K562 (cell line): ENCODE data around the gene ASB7. TPM values are rescaled to one million over a fixed set of nuclear protein-coding genes. Genes with fewer than 3 reads are reported as not detected.
A peak's percentile ranks its signal among the peaks of the same experiment; 100 is the strongest.

Source experiments
- BRF1 ChIP-seq: IDR thresholded peaks from 3 replicates; pipeline ENCODE4 v1.6.1; 2011; ENCODE audit warnings: borderline replicate concordance, mild to moderate bottlenecking; ENCODE audit not compliant: insufficient read length; ENCODE audit errors: extremely low read depth
- CBFB ChIP-seq: sonication (generic); formaldehyde crosslinking; IDR thresholded peaks from 2 replicates; pipeline ENCODE4 v1.4.0; 2020; ENCODE audit warnings: mild to moderate bottlenecking, missing genetic modification reagents
- CBX3 ChIP-seq, 2 experiments: IDR thresholded peaks; 1 replicate in 1 of 2; 2 replicates in 1 of 2; pipeline ENCODE4 v1.6.1; 2012; ENCODE audit warnings: inconsistent platforms in 2 of 2, low read length in 2 of 2, borderline replicate concordance in 1 of 2, control low read depth in 1 of 2
- FOXK2 ChIP-seq, 2 experiments: fragments of 450-650 bp; IDR thresholded peaks in 1 of 2; conservative IDR thresholded peaks in 1 of 2; 2 replicates each; pipeline ENCODE4 v1.6.1; 2016; ENCODE audit warnings: low read depth in 2 of 2, mild to moderate bottlenecking in 1 of 2
- HCFC1 ChIP-seq: IDR thresholded peaks from 2 replicates; pipeline ENCODE4 v1.6.1; 2012; ENCODE audit warnings: low read depth, low read length, improper control_type of control experiment
- HDAC6 ChIP-seq: IDR thresholded peaks from 2 replicates; pipeline ENCODE4 v1.6.1; 2012; ENCODE audit warnings: low read depth, mild to moderate bottlenecking, control low read depth, inconsistent platforms, low read length, moderate library complexity
- HNRNPL ChIP-seq: fragments of 200-400 bp; formaldehyde crosslinking; IDR thresholded peaks from 2 replicates; pipeline ENCODE4 v1.6.1; 2017; ENCODE audit warnings: low read depth, mild to moderate bottlenecking, low read length
- JUND ChIP-seq, 2 experiments: IDR thresholded peaks; 2 replicates in 1 of 2; 3 replicates in 1 of 2; pipeline ENCODE4 v1.6.1; 2011; ENCODE audit warnings: borderline replicate concordance in 2 of 2, low read depth in 2 of 2, low read length in 2 of 2, improper control_type of control experiment in 1 of 2, missing biosample characterization in 1 of 2, missing genetic modification characterization in 1 of 2, missing genetic modification reagents in 1 of 2
- MCM3 ChIP-seq: fragments of 450-650 bp; IDR thresholded peaks from 2 replicates; pipeline ENCODE4 v1.6.1; 2016
- MXI1 ChIP-seq: IDR thresholded peaks from 2 replicates; pipeline ENCODE4 v1.6.1; 2011; ENCODE audit warnings: low read depth, mild to moderate bottlenecking, improper control_type of control experiment, low read length
- TFAM ChIP-seq: fragments of 250-450 bp; sonication (Bioruptor Pico); conservative IDR thresholded peaks from 2 replicates; pipeline ENCODE4 v1.5.0; 2021; ENCODE audit warnings: mild to moderate bottlenecking, moderate library complexity
- ZNF124 ChIP-seq: sonication (generic); formaldehyde crosslinking; IDR thresholded peaks from 2 replicates; pipeline ENCODE4 v1.8.1; 2022; ENCODE audit warnings: missing genetic modification reagents
- ZNF444 ChIP-seq: fragments of 250-450 bp; sonication (Bioruptor Pico); IDR thresholded peaks from 2 replicates; pipeline ENCODE4 v1.4.0; 2020; ENCODE audit warnings: mild to moderate bottlenecking, moderate library complexity
- ZZZ3 ChIP-seq: fragments of 450-650 bp; IDR thresholded peaks from 2 replicates; pipeline ENCODE4 v1.6.1; 2016; ENCODE audit warnings: antibody characterized with exemption, mild to moderate bottlenecking, moderate library complexity
- polyA plus RNA-seq, 8 experiments: library from polyadenylated mRNA; depleted of rRNA in 4 of 8; stranded (reverse) in 5 of 8; unstranded in 3 of 8; fragments of >200 nt; fragmentation: Nextera tagmentation in 2 of 8; fragmentation: Illumina TruSeq in 1 of 8; extraction: Ambion mirVana in 2 of 8; extraction: Trizol in 1 of 8; gene quantifications; 2 replicates each; pipeline versions ENCODE4 v1.2.1 to v1.2.3, GENCODE V29; 2011 to 2014; ENCODE audit warnings: inconsistent platforms in 1 of 8, missing spikeins in 1 of 8
- total RNA-seq, 7 experiments: library from RNA; depleted of rRNA in 6 of 7; stranded (reverse); fragments of >200 nt in 6 of 7; fragmentation: Illumina TruSeq in 2 of 7; extraction: Trizol in 2 of 7; gene quantifications; 2 replicates each; pipeline versions ENCODE4 v1.2.1 to v1.2.3, GENCODE V29; 2011 to 2021; ENCODE audit warnings: low replicate concordance in 1 of 7
- TF ChIP-seq, protein P1 (sequence below): fragments of 450-650 bp; formaldehyde crosslinking; IDR thresholded peaks from 2 replicates; pipeline ENCODE4 v1.4.0; 2020; ENCODE audit warnings: mild to moderate bottlenecking, moderate library complexity
- TF ChIP-seq, protein P2 (sequence below): fragments of 450-650 bp; formaldehyde crosslinking; IDR thresholded peaks from 2 replicates; pipeline ENCODE4 v1.4.0; 2022; ENCODE audit warnings: missing genetic modification characterization
- TF ChIP-seq, protein P3 (sequence below): sonication (generic); formaldehyde crosslinking; IDR thresholded peaks from 2 replicates; pipeline ENCODE4 v1.8.0; 2023; ENCODE audit warnings: mild to moderate bottlenecking, missing genetic modification reagents
- TF ChIP-seq, protein P4 (sequence below): fragments of 250-450 bp; sonication (Bioruptor Pico); IDR thresholded peaks from 2 replicates; pipeline ENCODE4 v1.5.0; 2020; ENCODE audit warnings: mild to moderate bottlenecking, borderline replicate concordance

Gene ASB7
- total and polyA plus RNA-seq, 9 of the 15 experiments (the other 6 are each of a cell fraction or from before 2014, with no cell fraction given) = 1.8 to 10.1 (median 6.8) TPM

DNA sequence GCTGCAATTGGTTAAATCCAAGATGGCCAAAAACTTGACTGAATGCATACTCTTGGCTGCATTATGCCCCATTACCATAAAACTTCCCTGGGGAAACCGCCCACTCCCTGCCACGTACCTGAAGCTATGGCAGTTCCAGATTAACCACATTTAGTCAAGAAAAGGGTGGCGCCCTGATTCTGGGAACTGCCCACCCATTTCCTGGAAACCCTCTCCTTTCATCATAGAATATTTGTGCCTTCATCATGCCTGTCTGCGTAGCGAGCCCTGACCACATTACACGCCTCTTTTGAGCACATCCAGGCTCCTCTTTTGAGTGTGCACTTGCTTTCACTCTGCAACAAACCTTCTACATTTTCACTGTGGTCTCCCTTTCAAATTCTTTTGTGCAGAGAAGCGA is 5.6 kb upstream of the ASB7 start (continued):
- TF ChIP-seq FOXK2 (conservative IDR thresholded peaks at IDR 0.05 in 1 of 2, IDR thresholded peaks at IDR 0.05 in 1 of 2; ENCODE audit: low read depth in 2 of 2) (no peak), HNRNPL (no peak), HCFC1 (peak; percentile 30; the same call in 1 of the 2 replicates), JUND (IDR thresholded peaks at IDR 0.05; ENCODE audit: borderline replicate concordance, low read depth, low read length) (peak; percentile 73), JUND (tag; IDR thresholded peaks at IDR 0.05; ENCODE audit: borderline replicate concordance, low read depth, low read length) (peak; percentile 64; the same call in 2 of the 3 replicates), MCM3 (no peak), MXI1 (0 out of 2 replicates have a peak, but pooled peaks have one; percentile 46), HDAC6 (no peak), CBFB (CRISPR knock-in tag) (no peak), ZNF444 (CRISPR knock-in tag) (no peak), CBX3 (IDR thresholded peaks at IDR 0.05; ENCODE audit: borderline replicate concordance in 1 of 2, low read length in 2 of 2) (peak in 1 of 2 experiments; percentile 53; a peak in 1 of 3 replicates), ZZZ3 (no peak), ZNF124 (CRISPR knock-in tag) (no peak), TFAM (CRISPR knock-in tag) (no peak), BRF1 (no peak)
- TF ChIP-seq, protein P1, sequence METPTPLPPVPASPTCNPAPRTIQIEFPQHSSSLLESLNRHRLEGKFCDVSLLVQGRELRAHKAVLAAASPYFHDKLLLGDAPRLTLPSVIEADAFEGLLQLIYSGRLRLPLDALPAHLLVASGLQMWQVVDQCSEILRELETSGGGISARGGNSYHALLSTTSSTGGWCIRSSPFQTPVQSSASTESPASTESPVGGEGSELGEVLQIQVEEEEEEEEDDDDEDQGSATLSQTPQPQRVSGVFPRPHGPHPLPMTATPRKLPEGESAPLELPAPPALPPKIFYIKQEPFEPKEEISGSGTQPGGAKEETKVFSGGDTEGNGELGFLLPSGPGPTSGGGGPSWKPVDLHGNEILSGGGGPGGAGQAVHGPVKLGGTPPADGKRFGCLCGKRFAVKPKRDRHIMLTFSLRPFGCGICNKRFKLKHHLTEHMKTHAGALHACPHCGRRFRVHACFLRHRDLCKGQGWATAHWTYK (CRISPR knock-in tag) = no peak
- TF ChIP-seq, protein P2, sequence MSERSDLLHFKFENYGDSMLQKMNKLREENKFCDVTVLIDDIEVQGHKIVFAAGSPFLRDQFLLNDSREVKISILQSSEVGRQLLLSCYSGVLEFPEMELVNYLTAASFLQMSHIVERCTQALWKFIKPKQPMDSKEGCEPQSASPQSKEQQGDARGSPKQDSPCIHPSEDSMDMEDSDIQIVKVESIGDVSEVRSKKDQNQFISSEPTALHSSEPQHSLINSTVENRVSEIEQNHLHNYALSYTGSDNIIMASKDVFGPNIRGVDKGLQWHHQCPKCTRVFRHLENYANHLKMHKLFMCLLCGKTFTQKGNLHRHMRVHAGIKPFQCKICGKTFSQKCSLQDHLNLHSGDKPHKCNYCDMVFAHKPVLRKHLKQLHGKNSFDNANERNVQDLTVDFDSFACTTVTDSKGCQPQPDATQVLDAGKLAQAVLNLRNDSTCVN = no peak
- TF ChIP-seq, protein P3, sequence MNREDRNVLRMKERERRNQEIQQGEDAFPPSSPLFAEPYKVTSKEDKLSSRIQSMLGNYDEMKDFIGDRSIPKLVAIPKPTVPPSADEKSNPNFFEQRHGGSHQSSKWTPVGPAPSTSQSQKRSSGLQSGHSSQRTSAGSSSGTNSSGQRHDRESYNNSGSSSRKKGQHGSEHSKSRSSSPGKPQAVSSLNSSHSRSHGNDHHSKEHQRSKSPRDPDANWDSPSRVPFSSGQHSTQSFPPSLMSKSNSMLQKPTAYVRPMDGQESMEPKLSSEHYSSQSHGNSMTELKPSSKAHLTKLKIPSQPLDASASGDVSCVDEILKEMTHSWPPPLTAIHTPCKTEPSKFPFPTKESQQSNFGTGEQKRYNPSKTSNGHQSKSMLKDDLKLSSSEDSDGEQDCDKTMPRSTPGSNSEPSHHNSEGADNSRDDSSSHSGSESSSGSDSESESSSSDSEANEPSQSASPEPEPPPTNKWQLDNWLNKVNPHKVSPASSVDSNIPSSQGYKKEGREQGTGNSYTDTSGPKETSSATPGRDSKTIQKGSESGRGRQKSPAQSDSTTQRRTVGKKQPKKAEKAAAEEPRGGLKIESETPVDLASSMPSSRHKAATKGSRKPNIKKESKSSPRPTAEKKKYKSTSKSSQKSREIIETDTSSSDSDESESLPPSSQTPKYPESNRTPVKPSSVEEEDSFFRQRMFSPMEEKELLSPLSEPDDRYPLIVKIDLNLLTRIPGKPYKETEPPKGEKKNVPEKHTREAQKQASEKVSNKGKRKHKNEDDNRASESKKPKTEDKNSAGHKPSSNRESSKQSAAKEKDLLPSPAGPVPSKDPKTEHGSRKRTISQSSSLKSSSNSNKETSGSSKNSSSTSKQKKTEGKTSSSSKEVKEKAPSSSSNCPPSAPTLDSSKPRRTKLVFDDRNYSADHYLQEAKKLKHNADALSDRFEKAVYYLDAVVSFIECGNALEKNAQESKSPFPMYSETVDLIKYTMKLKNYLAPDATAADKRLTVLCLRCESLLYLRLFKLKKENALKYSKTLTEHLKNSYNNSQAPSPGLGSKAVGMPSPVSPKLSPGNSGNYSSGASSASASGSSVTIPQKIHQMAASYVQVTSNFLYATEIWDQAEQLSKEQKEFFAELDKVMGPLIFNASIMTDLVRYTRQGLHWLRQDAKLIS (CRISPR knock-in tag) = no peak
- TF ChIP-seq, protein P4, sequence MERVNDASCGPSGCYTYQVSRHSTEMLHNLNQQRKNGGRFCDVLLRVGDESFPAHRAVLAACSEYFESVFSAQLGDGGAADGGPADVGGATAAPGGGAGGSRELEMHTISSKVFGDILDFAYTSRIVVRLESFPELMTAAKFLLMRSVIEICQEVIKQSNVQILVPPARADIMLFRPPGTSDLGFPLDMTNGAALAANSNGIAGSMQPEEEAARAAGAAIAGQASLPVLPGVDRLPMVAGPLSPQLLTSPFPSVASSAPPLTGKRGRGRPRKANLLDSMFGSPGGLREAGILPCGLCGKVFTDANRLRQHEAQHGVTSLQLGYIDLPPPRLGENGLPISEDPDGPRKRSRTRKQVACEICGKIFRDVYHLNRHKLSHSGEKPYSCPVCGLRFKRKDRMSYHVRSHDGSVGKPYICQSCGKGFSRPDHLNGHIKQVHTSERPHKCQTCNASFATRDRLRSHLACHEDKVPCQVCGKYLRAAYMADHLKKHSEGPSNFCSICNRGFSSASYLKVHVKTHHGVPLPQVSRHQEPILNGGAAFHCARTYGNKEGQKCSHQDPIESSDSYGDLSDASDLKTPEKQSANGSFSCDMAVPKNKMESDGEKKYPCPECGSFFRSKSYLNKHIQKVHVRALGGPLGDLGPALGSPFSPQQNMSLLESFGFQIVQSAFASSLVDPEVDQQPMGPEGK (CRISPR knock-in tag) = no peak
